ENCODE data around the gene WFS1.

GRCh38 chr4:6257247-6258025 is 12.2 kb upstream of the WFS1 start:
- no peak for TF ChIP-seq POLR2AphosphoS5 (IDR thresholded peaks at IDR 0.05; ENCODE audit: low read depth, low read length)
- no peak for TF ChIP-seq EZH2 (IDR thresholded peaks at IDR 0.05; ENCODE audit: low read depth, low read length, severe bottlenecking)
- TF ChIP-seq SUZ12 (IDR thresholded peaks at IDR 0.05; ENCODE audit: low read length), result no peak
- TF ChIP-seq, protein P1, sequence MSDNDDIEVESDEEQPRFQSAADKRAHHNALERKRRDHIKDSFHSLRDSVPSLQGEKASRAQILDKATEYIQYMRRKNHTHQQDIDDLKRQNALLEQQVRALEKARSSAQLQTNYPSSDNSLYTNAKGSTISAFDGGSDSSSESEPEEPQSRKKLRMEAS (IDR thresholded peaks at IDR 0.05), result 0 out of 2 replicates have a peak, but pooled peaks have one; percentile 18
- TF ChIP-seq CTCF (IDR thresholded peaks at IDR 0.05; ENCODE audit: control extremely low read depth in 1 of 3, insufficient read depth in 1 of 3, low read depth in 1 of 3, low read length in 3 of 3), result no peak
- TF ChIP-seq YY1 (IDR thresholded peaks at IDR 0.05; ENCODE audit: low read depth, low read length), result no peak
- TF ChIP-seq CEBPB (IDR thresholded peaks at IDR 0.05; ENCODE audit: low read depth, low read length), result no peak
- no peak for TF ChIP-seq SP1 (IDR thresholded peaks at IDR 0.05; ENCODE audit: low read depth, low read length)
- TF ChIP-seq POLR2A (IDR thresholded peaks at IDR 0.05; ENCODE audit: control extremely low read depth in 1 of 2, low read depth in 2 of 2, low read length in 2 of 2), result no peak
